UCSD-AML1 (cell line): Measurements from ENCODE around the gene SDK1.
"Not testable (repeated sequence)": the region's sequence is repeated elsewhere in the genome, so short reads cannot be mapped to it uniquely, and the experiment has no call there.

Experiments
- DNase-seq: peaks from one replicate; lab custom pipeline; 2025; ENCODE audit not compliant: unreplicated experiment; lab: John Stamatoyannopoulos, UW

The SDK1 gene

DNA sequence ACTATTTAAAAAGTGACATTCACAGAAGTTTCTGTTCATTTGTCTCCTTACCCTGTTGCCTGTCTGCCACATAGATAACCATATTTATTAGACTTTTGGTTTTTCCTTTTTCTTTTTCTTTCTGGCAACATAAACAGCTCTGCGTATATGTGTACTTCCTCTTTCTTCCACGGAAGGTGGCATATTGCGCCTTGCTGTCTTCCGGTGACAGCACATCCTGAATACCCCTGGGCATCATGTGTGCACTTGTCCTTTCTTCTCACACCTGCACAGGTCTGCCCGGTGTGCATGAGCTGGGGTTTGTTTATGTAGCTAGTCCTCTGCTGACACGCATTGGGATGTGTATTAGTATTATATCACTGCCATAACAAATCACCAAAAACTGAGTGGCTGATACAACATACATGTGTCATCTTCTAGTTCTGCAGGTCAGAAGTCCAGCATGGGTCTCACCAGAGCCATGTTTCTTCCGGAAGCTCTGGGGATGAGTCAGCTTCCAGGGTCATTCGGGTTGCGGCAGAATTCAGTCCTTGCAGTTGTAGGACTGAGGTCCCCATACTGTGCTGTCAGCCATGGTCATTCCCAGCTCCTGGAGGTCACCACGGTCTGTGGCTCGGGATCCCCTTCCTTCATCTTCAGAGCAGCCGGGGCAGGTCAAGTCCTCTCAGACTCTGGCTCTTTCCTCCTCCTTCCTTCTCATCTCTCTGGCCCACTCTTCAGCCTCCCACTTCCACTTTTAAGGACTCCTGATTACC, 785.1 kb downstream of the SDK1 start:
- no peak for DNase-seq

DNA sequence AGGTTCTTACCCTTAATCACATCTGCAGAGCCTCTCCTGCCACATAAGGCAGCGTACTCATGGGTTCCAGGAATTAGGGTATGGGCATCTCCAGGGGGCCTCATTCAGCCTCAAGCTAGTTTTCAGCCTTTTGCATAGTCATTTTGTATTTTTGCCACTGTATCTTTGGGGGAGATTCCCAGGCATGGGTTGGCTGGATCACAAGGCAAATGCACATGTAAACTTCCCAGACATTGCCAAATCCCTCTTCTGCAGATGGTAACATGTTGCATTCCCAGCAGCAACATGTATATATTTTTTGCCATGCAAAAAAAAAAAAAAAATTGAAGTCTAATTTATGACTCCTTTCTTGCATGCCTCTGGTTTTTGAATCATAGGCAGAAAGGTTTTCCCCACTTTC, 785.7 kb downstream of the SDK1 start:
- no peak for DNase-seq

DNA sequence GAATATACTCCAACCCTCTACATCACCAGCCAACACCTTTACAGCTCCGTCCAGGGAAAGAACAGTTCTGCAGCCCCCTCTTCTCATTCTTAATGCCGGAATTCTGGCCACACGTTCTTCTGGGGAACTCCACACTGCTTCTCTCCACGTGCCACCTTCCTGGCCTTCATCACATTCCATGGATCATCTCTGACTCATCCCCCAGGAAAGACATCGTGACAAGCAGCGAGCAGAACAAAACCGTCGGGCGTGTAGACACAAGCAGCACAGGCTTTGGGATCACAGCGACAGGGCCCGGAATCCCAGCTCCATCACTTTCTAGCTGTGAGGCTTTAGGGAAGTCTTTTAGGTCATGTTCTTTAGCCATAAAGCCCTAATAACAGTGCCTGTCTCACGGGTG, 790.7 kb downstream of the SDK1 start:
- DNase-seq, result no peak

DNA sequence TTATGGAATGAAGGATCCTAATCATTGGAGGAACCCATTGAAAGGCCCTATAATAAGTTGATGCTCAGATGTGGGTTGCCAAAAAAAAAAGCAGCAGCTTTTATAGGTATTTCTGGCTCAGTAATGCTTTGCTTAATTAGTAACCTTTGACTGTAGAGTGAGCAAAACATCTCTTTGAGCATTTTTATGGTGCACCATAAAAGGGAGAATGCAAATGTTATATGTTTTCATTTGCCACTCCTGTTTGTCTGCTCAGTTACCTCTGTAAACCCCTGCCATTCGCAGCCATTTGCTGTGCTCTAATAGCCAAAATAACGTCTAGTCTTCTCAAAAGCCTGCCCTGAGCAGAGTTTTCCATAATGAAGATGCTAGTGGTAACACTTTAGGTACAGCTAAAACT, 792.0 kb downstream of the SDK1 start:
- DNase-seq, result no peak

DNA sequence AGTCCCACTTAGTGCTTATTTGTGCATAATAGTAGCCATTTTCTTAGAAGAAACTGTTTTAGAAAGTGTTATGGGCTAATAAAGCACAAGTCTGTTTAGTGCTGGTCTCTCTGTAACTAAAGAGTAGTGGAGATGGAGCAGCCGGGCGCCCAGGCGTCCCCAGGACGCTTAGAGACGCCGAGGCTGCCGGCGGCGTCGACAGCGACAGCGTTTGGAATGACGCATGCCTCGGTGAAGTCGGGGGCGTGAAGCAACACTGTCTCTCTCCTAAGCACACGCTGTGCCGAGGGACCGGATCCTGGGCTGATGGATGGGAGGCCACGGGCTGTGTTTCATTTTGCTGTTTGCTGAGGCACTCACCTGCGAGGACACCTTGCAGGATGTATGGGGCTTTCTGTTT, 792.4 kb downstream of the SDK1 start:
- no peak for DNase-seq

DNA sequence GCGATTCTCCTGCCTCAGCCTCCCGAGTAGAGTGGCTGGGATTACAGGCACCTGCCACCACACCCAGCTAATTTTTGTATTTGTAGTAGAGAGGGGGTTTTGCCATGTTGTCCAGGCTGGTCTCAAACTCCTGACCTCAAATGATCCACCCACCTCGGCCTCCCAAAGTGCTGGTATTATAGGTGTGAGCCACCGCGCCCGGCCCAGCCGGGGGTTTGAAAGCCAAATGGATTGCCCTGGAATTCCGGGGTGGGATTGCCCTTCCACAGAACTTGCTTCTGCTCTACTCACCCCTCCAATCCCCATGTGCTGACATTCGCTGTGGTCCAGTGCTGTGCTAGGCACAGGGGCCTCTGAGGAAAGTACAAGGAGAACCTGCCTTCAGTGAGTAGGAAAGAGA, 793.1 kb downstream of the SDK1 start:
- DNase-seq, result not testable (repeated sequence)

DNA sequence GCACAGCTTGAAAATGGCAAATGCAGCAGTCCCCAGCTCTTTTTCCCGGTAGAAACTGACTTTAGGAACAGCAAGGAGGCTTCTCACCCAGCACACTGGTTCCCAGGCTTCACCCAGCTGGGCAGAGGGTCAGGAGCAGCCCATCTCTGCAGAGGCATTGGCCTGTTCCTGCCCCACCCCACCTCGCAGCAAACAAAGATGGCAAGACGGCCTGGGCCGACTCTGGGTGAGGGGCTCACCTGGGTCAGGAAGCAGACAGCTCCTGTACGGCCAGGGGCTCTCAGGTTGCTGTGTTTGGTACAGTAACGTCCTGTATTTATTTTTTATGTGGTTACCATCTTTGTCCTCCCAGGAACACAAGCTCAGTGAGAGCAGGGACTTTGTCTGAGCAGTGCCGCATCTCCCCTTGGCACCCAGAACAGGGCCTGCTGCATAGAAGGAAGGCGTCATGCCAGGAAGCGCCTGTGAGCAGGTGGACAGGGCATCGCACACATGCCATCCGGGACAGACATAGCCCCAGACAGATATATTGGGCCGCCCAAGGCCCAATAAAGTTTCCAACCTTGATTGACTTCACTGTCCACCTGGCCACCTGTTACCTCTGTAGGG, 796.1 kb downstream of the SDK1 start:
- no peak for DNase-seq

DNA sequence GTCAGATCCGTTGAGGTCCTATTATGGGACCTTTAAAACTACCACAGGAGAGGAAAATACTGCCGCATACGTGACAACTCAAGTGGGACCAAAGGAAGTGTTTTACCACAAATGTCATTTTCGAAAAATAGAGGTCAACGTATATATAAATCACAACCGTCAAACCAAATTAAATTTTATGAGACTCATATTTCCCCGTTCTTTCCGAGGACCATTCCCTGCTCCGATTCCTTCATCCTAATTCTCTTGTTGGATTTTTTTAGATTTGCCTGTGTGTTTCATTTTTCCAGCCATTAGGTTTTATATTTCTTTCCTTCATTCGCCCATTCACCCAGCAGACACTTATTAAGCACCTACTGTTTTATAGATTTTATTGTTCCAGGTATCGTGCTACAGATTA, 797.1 kb downstream of the SDK1 start:
- DNase-seq, result no peak

DNA sequence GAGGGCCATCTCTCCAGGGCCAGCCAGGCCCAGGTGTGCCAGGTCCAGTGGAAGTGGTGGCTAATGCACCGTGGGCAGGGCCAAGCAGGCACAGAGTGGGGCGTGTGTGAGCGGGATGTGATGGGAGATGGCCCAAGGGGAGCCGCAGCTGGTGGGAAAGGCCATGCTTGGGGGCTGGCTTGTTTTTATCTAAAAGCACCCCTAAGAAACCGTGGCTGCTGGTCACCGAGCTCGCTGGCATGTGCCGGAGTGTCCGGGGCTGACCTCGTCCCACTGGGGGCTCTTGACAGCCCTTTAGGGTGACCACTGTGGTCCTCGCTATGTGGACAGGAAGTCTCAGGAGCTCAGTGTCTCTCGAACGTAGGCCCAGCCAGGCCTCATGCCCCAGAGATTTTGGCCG, 798.6 kb downstream of the SDK1 start:
- no peak for DNase-seq

DNA sequence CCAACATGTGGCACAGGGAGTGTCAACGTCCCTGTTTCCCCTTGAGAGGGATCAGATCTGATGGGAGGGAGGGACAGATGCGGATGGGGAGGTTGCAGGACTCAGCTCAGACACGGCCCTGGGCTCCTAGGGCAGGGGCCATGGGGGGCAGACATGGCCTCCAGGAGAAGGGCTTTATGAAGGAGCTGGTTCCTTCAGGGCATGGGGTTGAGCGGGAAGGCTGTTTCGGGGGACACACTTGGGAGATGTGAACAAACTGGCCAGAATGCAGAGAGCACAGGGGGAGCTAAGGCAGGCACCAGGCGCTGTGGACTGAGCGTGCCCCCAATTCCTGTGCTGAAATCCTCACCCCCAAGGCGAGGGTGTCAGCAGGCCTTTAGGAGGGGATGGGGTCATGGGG, 799.1 kb downstream of the SDK1 start:
- DNase-seq, result no peak

DNA sequence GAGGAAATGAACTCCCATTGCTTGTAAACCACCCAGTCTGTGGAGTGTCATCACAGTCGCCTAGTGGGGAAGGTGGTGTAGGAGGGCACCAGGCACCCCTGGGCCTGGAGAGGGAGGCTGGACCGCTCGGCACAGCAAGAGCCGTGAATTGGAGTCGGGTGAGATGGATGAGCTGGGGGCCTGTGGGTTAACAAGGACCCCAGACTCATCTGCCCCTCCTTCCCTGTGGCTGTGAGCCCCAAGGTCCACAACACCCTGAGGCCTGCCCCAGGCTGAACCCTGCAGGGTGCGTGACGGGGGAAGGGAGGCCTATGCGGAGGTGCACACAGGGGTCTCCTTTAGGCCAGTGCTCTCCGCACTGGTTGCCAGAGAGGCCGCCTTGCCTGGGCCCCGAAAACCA, 799.6 kb downstream of the SDK1 start:
- DNase-seq, result no peak

DNA sequence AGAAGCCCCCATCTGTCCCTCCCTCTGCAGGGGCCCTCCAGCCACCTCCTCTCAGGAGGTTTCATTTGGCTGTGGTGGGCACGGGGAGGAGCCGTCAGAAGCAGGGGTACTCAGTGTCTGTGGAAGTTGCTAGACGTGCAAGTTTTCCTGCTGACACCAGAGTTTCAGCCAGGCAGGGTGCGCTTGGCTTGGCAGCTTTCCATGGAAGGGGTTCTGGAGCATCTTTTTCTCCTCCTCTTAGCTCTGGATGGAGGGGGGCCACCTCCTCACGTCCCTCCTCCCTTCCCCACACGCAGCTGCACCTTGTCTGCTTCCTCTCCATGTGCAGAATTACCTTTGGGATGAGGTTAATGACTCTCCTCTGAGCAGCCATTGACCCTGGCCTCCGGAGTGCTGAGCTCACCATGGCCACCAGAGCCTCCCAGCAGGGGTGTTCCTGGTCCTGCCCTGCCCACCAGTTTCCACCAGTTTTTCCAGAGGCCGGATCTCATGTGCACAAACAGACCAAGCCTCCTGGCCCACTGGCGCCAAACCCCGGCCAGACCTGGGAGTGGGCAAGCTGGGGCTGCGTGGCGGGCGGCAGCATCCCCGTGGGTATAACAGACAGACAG, 801.3 kb downstream of the SDK1 start:
- DNase-seq, result no peak

DNA sequence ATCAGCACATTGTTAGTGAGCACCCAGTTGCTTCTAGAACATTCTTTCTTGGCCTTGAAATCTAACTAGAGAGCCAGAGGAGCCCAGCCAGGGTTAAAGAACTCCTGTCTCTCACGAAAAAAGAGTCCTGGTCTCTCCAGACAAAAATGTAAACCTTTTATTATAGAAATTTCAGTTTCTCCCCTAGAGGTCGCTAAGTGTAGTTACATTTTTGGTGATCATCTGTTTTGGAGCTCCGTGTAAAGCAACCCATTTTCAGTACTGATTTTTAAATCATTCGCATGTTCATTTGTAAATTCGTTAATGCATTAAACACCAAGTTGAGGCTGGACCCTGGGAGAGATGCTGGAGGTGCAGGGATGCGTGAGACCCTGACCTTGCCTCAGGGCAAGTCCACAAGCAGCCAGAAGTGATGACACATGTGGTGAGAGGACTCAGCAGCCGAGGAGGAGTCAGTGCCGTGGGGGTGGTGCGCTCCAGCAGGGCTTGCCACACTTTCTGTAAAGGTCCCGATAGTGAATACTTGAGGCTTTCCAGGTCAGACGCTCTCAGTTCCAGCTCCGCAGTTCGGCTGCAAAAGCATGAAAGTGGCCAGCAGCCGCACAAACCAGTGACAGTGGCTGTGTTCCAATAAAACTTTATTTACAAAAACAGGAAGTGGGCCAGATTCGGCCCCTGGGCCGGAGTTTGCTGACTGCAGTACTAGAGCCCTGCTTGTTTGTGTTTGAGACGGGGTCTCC, 802.5 kb downstream of the SDK1 start:
- DNase-seq, result no peak

DNA sequence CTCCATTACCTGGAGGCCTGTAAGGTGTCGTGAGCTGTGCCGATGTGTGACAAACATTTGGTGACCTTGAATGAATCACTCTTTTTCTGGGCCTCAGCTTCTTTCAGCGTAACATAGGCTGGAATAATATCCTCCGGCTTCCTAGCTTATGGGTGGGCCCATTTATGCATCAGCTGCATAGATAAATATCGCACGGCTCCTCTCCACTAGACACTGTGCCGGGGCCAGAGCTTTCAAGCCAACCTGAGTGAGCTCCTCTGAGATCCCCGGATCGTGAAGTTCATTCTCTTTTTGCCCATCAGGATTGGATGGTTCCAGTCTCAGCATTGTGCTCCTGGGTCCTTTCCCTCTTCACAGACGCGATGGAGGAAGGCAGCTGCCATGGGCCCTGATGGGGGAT, 806.8 kb downstream of the SDK1 start:
- no peak for DNase-seq

DNA sequence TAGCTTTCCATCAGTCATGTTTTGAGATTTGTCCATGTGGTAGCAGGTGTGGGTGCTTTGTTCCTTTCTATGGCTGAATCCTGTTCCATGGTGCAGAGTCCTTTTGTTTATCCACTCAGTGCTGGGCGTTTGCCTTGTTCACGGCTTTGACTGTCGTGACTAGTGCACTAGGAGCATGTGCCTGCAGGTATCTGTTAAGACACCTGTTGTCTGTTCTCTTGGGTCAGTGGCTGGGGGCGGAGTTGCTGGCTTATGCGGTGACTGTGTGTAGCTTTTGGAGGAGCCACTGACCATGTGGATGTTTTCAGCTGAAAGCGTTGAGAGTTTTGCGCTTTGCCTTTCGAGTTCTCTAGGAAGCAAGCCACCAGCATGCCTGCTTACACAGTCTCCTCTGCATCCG, 807.9 kb downstream of the SDK1 start:
- DNase-seq, result no peak

DNA sequence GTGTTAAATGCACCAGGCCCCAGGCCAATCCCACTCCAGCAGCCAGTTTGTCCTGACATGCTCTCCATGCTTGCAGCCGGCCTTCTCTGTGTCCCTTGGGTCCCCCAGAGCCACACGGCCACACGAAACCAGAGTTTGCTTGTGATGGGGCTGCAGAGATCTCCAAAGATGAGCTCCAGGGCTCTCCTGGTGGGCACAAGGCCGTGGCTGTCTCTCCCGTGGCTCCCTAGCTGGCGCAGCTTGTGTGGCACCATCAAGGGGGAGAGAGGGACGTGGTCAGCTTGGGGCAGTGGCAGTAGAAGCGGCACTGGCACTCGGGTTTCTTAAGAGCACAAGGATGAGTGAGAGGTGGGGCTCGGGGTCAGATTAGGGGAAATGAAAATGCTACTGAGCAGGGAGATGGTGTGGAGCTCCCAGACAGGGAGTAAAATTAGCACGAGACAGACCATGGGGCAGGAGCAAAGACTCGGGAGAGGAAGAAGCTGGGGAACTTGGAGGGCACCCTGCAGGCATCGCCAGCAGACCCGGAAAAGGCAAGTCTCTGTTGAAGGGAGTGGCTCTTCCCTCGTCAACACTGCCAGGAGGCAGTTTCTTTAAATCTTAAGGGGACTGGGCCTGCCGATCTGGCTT, 808.5 kb downstream of the SDK1 start:
- no peak for DNase-seq

DNA sequence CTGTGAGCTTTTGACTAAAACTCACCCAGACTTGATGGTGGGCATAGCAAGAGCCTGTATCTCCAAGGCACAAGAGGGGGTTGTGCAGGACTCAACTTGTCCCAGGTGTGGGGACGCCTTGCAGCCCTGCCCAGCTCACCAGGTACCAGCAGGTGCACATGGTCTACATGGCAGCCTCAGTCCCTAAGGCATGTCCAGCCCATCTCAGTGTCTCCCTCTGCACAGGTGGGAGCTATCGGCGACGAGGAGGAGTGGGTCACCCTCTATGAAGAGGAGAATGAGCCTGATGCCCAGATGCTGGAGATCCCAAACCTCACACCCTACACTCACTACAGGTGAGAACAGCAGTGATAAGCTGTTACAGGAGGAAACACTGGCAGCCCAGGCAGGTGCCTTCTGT, 809.4 kb downstream of the SDK1 start:
- DNase-seq, result no peak

DNA sequence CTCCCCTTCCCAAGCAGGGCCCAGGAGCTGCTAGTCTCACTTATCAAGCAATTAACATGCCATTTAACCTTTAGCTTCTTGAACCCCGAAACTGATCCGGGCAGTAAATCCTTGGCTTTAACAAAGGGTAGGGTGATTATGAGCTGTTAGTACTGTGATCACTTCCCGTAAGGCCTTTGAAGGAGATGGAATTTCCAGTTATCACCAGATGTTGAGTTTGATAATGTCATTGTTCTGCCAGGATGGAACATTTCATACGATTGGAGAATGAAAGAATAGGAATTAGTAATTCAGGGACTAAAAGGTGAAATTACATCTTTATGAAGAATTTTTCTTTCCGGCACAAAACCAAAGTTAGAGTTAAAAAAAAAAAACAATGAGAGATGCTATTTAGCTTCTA, 810.1 kb downstream of the SDK1 start:
- DNase-seq, result no peak

DNA sequence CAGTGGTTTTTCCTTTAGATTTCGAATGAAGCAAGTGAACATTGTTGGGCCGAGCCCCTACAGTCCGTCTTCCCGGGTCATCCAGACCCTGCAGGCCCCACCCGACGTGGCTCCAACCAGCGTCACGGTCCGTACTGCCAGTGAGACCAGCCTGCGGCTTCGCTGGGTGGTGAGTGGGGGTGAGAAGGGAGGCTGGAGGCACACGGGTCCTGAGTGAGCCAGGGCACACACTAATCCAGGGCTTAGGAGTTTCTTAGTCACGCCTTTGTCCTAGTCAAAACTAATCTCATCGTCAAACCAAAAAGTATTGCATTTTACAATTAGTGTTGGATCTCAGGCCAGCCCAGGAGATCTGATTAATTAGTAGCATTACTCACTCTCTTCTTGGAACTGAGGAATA, 812.2 kb downstream of the SDK1 start:
- DNase-seq, result no peak

DNA sequence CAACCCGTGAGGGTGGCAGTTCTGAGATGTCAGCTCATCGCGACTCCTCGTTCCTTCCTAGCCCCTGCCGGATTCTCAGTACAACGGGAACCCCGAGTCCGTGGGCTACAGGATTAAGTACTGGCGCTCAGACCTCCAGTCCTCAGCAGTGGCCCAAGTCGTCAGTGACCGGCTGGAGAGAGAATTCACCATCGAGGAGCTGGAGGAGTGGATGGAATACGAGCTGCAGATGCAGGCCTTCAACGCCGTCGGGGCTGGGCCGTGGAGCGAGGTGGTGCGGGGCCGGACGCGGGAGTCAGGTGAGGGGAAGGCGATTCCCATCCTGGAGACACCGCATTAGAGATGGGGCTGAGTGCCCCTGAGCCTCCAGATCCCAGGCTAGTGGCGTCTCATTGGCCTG, 812.9 kb downstream of the SDK1 start:
- DNase-seq, result no peak

DNA sequence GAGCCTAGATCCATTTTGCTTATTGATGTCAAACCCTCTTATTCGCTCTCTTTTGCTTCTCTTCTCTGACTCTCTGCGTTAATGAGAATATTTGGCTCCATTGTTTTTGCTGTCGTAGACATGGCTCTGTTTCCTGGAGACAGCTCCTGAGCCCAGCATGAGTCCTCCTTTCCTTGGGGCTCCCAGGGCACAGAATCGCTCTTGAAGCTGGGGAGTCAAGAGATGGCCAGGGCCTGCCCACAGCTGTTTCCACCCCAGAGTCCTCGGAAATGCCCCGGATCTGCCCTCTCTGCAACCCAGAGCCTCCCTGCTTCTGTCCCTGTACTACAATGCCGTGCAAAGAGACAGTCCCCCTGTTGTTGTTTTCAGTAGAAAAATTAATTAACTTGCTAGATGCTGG, 814.4 kb downstream of the SDK1 start:
- DNase-seq, result no peak
